HG02798 (cell line): ENCODE results near the gene THSD7B.

Experiments
- ATAC-seq: cut with Tn5 transposase; IDR thresholded peaks from one replicate; pipeline ENCODE4 v1.9.1; 2021; ENCODE audit warnings: mild to moderate bottlenecking; ENCODE audit not compliant: unreplicated experiment, poor library complexity

Gene THSD7B

DNA sequence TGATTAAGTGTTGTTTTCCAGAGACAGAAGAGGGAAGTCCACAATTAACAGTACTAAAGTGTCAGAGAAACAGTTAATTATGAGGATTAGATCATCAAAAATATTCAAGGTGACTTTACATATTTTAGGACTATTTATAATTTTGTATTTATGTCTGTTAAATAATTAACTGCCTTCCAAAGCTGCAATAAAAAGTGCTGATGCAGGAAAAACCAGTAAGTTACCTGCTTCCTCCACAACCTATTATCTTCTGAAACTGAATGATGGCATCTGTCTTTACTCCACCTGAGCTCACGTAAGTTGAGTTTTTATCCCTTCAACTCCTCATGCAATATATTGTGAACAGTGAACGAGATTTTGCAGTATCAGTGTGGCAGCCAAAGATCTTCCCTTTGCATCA lies 570.7 kb downstream of the THSD7B start:
- ATAC-seq: no peak

- ATAC-seq: no peak
Measured at GRCh38 chr2:137339051-137339450, 573.7 kb downstream of the THSD7B start.

DNA sequence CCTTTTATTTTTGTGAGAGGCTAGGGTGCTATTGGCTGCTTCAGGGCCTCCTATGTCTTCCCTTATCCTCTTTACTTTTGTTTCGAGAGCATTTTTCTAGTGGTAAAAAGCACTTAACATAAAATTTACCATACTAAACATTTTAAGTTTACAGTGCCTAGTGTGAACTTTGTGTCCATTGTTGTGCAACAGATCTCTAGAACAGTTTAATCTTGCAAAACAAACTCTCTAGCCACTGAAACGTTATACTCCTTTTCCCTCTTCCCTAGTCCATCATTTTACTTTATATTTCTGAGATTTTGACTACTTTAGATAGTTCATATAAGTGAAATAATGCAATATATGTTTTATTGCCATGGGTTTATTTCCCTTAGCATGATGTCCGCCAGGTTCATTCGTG lies 580.6 kb downstream of the THSD7B start:
- ATAC-seq: no peak

GRCh38 chr2:137348301-137348700 lies 583.0 kb downstream of the THSD7B start:
- no peak for ATAC-seq

DNA sequence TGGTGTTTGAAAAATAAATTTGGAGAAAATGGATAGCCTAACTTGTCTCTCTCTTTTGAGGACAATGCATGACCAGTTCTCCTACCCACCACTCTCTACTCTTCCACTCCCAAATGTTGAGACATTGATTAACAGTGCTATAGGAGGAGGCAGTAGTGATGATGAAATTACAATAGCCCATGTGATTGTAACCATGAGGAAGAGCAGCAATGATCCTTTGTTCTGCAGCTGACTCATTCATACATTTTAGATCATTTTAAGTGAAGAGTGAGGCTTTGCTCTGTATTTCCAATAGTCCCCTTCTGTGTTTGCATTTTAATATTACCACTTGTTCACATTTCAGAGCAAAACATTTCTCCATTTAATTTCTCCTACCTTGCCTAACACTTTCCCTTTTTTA lies 592.3 kb downstream of the THSD7B start:
- ATAC-seq: no peak

DNA sequence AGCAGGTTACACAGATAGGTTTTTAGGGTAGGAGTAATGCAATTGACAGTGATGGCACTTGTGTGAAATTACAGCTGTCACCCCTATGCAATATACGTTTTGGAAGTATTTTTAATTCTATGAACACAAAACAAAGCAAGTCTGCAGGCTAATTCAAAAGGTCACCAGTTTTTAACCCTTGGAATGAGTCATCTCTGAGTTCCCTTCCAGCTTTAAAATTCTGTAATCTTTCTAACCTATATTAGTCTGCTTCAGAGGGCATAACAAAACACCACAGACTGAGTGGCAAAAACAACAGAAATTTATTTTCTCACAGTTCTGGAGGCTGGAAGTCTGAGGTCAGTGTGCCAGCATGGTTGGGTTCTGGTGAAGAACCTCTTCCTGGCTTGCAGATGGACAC lies 602.0 kb downstream of the THSD7B start:
- ATAC-seq: no peak

DNA sequence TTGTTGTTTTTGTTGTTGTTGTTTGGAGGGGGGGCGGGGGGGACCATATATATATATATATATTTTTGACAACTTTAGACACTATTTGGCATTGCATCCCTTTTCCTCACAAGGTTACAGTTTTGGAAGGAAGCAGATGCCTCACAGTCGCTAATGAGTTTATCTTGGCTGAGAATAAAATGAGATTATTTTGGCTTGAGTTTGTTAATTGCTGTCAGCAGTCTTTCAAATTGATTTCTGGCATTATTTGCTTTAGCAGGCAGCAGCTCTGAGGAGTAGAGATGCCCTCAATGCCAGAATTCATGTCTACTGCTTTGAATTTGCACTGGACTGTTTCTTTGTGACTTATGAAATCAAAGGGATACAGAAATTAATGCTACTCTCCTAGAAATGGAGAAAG lies 603.8 kb downstream of the THSD7B start:
- no peak for ATAC-seq

- ATAC-seq: no peak
Measured at GRCh38 chr2:137379186-137379585, 613.8 kb downstream of the THSD7B start.

DNA sequence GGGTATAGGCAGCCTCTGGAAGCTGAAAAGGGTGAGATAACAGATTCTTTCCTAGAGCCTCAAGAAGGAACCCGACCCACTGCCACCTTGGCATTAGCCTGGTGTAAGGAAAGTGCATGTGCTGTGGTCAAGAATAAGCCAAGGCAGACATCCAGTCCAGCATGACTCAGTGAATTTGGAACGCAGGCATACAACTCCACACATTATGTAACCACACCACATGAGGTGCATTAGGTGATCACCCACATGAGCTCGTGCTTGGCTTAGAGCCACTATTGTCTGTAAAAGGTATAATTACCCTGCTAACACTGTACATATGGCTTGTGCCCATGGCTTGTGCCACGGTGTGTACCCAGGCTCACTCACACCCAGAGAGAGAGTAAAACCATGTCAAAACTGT lies 615.3 kb downstream of the THSD7B start:
- ATAC-seq: no peak

DNA sequence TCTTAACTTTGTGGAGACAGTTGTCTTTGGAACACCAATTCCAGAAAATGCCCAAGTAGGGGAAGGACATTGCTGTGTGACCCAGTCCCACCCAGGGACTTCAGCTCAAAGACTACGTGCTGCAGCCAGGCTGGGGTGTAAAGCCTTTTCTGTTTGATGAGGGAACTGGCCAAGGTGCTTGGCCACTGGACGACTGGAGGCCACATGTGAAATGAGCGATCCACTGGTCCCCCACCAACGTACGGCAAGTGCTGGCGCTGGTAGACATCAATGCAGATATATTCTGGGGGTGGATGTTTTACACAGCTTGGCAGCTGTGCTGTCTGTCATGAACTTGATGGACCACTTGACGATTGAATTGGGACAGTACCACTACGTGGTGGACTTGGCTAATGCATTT lies 616.4 kb downstream of the THSD7B start:
- ATAC-seq: no peak

DNA sequence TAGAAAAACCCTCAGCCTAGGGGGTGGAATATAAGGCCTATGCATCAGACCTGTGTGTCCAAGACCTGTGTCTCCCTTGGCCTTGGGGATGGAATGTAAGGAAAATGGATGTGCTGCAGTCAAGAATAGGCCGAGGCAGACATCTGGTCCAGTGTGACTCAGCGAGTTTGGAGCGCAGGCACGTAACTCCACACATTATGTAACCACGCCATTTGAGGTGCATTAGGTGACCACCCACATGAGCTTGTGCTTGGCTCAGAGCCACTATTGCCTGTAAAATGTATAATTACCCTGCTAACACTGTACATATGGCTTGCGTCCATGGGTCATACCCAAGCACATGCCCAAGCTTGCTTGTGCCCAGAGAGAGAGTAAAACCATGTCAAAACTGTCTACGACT lies 618.0 kb downstream of the THSD7B start:
- no peak for ATAC-seq

DNA sequence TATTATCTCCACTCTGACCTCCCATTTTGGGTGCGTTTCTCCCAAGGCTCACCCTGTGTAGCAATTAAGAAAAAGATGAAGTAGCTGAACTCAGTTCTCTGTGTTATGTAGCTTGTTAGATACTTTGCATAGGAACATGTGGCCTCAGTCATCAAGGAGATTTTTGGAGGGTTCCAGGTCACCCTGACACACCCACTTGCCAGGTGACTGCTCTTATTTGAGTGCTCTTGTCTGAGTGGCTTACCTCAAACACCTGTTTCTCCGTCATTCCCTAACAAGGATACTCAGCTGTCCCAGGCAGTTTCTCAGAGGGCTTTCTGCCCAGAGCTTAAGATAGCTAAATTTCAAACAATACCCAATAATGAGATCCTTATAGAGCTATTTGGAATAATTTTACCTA lies 621.7 kb downstream of the THSD7B start:
- ATAC-seq: no peak

DNA sequence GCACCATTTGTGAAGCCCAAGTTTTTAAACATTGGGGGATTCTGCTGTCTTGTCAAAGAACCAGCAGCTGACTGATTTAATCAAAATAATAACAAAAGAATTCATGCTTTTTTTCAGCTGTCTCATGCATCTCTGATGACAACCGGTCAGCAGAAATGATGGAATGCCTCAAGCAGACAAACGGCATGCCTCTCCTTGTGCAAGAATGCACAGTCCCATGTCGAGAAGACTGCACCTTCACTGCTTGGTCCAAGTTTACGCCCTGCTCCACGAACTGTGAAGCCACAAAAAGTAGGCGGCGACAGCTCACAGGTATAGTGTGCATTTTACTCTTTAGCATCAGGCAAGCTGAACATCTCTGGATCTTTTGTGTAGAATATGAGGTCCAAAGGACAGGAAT lies 640.2 kb downstream of the THSD7B start:
- ATAC-seq: no peak

DNA sequence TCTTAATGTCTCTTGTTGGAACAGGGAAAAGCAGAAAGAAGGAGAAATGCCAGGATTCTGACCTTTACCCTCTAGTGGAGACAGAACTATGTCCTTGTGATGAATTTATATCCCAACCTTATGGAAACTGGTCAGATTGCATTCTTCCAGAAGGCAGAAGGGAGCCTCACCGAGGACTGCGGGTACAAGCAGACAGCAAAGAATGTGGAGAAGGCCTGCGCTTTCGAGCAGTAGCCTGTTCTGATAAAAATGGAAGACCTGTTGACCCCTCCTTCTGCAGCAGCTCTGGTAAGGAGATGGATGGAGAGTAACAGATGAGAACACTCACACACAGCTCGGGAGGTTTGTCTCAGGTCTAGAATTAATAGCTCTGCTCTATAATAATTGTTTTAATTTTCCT lies 646.2 kb downstream of the THSD7B start:
- ATAC-seq: no peak

GRCh38 chr2:137420744-137421143 lies 655.4 kb downstream of the THSD7B start:
- no peak for ATAC-seq

- no peak for ATAC-seq
Measured at GRCh38 chr2:137435162-137435561, 669.8 kb downstream of the THSD7B start.

DNA sequence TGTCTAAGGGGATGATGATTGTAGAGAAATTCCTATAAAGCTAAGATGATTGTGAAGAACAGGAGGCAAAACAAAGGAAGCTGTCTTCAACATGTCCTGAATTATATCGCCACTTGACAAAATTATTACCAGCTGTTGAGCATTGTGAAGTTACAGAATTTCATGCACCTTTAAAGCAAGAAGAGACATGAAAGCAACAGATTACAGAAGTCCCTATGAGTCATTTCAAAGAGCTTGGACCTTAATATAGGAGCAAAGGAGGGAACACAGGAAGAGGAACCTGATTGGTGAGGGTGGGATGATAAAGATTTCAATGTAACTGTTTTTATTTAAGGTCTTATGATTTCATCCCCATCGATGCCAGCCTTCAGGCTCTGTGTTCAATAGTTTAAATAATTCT lies 672.0 kb downstream of the THSD7B start:
- ATAC-seq: no peak

- no peak for ATAC-seq
Measured at GRCh38 chr2:137444970-137445369, 679.6 kb downstream of the THSD7B start.

- no peak for ATAC-seq
Measured at GRCh38 chr2:137449454-137449853, 684.1 kb downstream of the THSD7B start.

DNA sequence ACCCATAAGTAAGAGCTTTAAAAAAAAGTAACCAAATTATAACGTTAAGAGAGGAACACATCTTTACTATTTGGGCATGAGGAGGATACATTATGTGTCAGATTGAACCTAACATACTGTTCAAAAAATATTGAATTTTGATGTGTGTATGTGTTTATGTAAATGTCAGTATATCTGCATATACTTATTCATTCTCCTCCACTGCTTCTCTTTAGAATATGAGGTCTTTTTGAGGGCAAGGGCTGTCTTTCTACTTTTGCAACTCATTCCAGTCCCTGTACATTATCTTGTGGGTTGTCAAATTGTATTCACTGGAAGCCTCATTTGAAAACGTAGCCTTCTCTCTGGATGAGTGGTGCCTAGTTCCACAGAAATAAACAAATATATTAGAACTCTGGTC lies 689.5 kb downstream of the THSD7B start:
- no peak for ATAC-seq

DNA sequence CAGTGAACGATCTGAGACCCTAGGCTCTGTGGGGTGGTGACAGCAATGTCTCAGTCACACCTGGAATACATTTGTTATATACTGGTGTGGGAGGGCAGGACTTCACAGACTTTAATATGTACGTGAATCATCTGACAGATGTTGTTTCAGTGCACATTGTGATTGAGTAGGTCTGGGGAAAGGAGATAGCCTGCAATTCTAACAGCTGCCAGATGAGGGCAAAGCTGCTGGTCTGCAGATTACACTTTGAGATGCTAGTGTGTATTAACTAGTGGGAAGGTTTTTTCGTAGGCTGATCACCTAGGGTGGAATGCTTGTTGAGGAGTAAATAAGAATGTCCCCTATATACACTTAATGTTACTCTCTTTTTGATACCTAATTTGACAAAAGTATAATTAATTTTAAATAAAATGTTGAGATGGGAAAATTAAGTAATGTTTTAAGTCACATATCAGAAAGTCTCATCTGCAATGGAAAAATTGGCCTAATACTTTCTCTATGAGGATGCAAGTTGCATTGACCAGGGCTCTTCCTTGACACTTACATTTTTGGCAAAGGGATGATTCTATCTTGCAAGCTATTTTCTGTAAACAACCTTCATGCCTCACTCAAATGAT lies 702.0 kb downstream of the THSD7B start:
- ATAC-seq: peak; percentile 89

- ATAC-seq: no peak
Measured at GRCh38 chr2:137493261-137493660, 727.9 kb downstream of the THSD7B start.

- ATAC-seq: no peak
Measured at GRCh38 chr2:137500599-137500998, 735.3 kb downstream of the THSD7B start.
